Measurements from ENCODE around the gene SLC16A2. TPM values are rescaled to one million over a fixed set of nuclear protein-coding genes. Genes with fewer than 3 reads are reported as not detected.

Gene SLC16A2
- total and polyA plus RNA-seq, 10 of the 15 experiments (the other 5 are each of a cell fraction or from before 2014, with no cell fraction given), result 0.08 to 0.13 TPM; not detected in 8

DNA sequence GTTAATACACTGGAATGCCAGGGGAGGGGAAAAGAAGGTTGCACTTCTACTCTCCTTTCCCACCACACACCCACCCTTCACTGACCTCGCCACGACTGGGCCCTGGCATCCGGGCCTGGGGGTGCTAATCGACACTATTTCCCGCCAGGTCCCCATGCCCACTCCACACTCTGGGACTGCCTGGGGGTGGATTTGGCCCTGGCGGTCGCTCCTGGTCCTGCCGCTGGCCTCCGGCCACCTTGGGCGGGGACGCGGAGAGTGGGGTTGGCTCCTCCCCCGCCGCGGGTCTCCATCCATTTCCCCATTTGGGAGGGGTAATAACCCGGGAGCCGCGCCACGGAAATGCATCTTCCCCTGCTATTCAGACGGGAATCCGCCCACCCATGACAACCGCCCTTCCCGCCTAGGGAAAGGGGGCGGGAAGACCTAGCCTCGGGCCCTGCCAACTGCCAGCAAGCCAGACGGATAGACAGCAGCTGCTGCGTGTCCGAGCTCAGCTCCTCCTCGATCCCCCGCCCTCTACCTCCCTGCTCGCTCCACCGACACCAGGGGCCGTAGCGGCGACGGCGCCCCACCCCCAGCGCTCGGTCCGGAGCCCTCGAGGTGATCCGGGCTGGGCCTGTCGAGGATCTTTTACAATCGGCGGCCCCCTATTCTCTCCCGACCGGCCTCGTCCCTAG lies 115.0 kb downstream of the SLC16A2 start:
- Histone ChIP-seq H3K9me3 (replicated peaks; ENCODE audit: control insufficient read depth, insufficient read depth, low read length) (no peaks in the 10 kb centered on the region), H3K4me1 (ENCODE audit: control insufficient read depth, insufficient read depth, low read length) (peaks cover 6% of the 10 kb centered on the region), H3K4me3 (peak overlapping the region; percentile 63), H3K79me2 (ENCODE audit: control insufficient read depth, insufficient read depth, low read length) (no peaks in the 10 kb centered on the region), H3K36me3 (ENCODE audit: control insufficient read depth in 2 of 2, insufficient read depth in 2 of 2, low read length in 1 of 2) (no peaks in the 10 kb centered on the region), H3K27me3 (replicated peaks in 1 of 2; ENCODE audit: control insufficient read depth in 2 of 2, insufficient read depth in 2 of 2, low read length in 1 of 2) (no peaks in the 10 kb centered on the region), H3K9ac (ENCODE audit: control insufficient read depth, insufficient read depth, low read length) (peak overlapping the region; percentile 44; the same call in 1 of the 2 replicates), H2AFZ (ENCODE audit: control insufficient read depth, low read depth, low read length) (peak overlapping the region; percentile 69), H3K27ac (ENCODE audit: control insufficient read depth, insufficient read depth) (peak overlapping the region; percentile 25), H3K4me2 (ENCODE audit: control insufficient read depth, insufficient read depth) (peak overlapping the region; percentile 85), H4K20me1 (ENCODE audit: control insufficient read depth, insufficient read depth) (no peaks in the 10 kb centered on the region)
- intact Hi-C loops (cut with micrococcal nuclease; ENCODE audit: unreplicated experiment) (no loop called here), in situ Hi-C loops (cut with MboI) (no loop called here)
- ChIA-PET SMC1A (ENCODE audit: uncharacterized antibody, unreplicated experiment) (no interaction called here), POLR2A (no interaction called here), CTCF (interaction anchor here (1.4 to 2.6 kb wide), 3 partner anchors 11 to 152 kb away, joined by 3 to 21 read pairs (median 10); no protein-coding TSS in a partner anchor), RAD21 (ENCODE audit: unreplicated experiment) (no interaction called here)
- no peak for FAIRE-seq
- no peak for DNase-seq (ENCODE audit: low read depth, low spot score)
- peak; percentile 79 for ATAC-seq
- WGBS (ENCODE audit: insufficient coverage, insufficient replicate concordance, low lambda C conversion rate, missing lambda C conversion rate), result 23% methylated on average over 43 of the region's 48 CpGs
- no TSS peak for BruUV-seq (replicated peaks)
- TF ChIP-seq RAD21 (IDR thresholded peaks at IDR 0.05; ENCODE audit: insufficient read depth, low read depth, low read length) (no peak), SIN3A (IDR thresholded peaks at IDR 0.05; ENCODE audit: low read depth, low read length) (no peak), ESRRA (IDR thresholded peaks at IDR 0.05; ENCODE audit: low read length) (no peak), IKZF2 (IDR thresholded peaks at IDR 0.05) (0 out of 4 replicates have a peak, but pooled peaks have one; percentile 10 to 19), KDM1A (IDR thresholded peaks at IDR 0.05; ENCODE audit: borderline replicate concordance) (no peak), HDGF (IDR thresholded peaks at IDR 0.05) (no peak), RB1 (IDR thresholded peaks at IDR 0.05; ENCODE audit: borderline replicate concordance) (no peak), SMAD5 (IDR thresholded peaks at IDR 0.05; ENCODE audit: low read depth) (no peak), EGR1 (IDR thresholded peaks at IDR 0.05; ENCODE audit: borderline replicate concordance in 1 of 2, low read depth in 2 of 2, low read length in 2 of 2) (no peak), ETV6 (conservative IDR thresholded peaks at IDR 0.05 in 1 of 2, IDR thresholded peaks at IDR 0.05 in 1 of 2; ENCODE audit: borderline replicate concordance in 1 of 2, low read depth in 1 of 2) (no peak), CBFB (IDR thresholded peaks at IDR 0.05; ENCODE audit: low read depth) (no peak), NFYA (IDR thresholded peaks at IDR 0.05; ENCODE audit: borderline replicate concordance, low read depth, low read length) (no peak), WRNIP1 (IDR thresholded peaks at IDR 0.05; ENCODE audit: borderline replicate concordance, low read depth, low read length) (no peak), GATAD2B (conservative IDR thresholded peaks at IDR 0.05; ENCODE audit: low read depth) (no peak), IKZF1 (conservative IDR thresholded peaks at IDR 0.05) (peak; percentile 39; the same call in 1 of the 2 replicates), RBBP5 (conservative IDR thresholded peaks at IDR 0.05) (no peak)
- TF ChIP-seq, protein P1, sequence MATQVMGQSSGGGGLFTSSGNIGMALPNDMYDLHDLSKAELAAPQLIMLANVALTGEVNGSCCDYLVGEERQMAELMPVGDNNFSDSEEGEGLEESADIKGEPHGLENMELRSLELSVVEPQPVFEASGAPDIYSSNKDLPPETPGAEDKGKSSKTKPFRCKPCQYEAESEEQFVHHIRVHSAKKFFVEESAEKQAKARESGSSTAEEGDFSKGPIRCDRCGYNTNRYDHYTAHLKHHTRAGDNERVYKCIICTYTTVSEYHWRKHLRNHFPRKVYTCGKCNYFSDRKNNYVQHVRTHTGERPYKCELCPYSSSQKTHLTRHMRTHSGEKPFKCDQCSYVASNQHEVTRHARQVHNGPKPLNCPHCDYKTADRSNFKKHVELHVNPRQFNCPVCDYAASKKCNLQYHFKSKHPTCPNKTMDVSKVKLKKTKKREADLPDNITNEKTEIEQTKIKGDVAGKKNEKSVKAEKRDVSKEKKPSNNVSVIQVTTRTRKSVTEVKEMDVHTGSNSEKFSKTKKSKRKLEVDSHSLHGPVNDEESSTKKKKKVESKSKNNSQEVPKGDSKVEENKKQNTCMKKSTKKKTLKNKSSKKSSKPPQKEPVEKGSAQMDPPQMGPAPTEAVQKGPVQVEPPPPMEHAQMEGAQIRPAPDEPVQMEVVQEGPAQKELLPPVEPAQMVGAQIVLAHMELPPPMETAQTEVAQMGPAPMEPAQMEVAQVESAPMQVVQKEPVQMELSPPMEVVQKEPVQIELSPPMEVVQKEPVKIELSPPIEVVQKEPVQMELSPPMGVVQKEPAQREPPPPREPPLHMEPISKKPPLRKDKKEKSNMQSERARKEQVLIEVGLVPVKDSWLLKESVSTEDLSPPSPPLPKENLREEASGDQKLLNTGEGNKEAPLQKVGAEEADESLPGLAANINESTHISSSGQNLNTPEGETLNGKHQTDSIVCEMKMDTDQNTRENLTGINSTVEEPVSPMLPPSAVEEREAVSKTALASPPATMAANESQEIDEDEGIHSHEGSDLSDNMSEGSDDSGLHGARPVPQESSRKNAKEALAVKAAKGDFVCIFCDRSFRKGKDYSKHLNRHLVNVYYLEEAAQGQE (IDR thresholded peaks at IDR 0.05; ENCODE audit: low read depth, low read length), result no peak
- TF ChIP-seq, protein P2, sequence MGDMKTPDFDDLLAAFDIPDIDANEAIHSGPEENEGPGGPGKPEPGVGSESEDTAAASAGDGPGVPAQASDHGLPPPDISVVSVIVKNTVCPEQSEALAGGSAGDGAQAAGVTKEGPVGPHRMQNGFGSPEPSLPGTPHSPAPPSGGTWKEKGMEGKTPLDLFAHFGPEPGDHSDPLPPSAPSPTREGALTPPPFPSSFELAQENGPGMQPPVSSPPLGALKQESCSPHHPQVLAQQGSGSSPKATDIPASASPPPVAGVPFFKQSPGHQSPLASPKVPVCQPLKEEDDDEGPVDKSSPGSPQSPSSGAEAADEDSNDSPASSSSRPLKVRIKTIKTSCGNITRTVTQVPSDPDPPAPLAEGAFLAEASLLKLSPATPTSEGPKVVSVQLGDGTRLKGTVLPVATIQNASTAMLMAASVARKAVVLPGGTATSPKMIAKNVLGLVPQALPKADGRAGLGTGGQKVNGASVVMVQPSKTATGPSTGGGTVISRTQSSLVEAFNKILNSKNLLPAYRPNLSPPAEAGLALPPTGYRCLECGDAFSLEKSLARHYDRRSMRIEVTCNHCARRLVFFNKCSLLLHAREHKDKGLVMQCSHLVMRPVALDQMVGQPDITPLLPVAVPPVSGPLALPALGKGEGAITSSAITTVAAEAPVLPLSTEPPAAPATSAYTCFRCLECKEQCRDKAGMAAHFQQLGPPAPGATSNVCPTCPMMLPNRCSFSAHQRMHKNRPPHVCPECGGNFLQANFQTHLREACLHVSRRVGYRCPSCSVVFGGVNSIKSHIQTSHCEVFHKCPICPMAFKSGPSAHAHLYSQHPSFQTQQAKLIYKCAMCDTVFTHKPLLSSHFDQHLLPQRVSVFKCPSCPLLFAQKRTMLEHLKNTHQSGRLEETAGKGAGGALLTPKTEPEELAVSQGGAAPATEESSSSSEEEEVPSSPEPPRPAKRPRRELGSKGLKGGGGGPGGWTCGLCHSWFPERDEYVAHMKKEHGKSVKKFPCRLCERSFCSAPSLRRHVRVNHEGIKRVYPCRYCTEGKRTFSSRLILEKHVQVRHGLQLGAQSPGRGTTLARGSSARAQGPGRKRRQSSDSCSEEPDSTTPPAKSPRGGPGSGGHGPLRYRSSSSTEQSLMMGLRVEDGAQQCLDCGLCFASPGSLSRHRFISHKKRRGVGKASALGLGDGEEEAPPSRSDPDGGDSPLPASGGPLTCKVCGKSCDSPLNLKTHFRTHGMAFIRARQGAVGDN (IDR thresholded peaks at IDR 0.05), result no peak
